Ovary (tissue), 9 donors: Measurements from ENCODE around the gene TAS2R1. TPM values are rescaled to one million over a fixed set of nuclear protein-coding genes. Genes with fewer than 3 reads are reported as not detected.

Experiments
- DNase-seq, 5 donors: peaks; one replicate each; pipeline ENCODE4 v3.0.0-alpha.2; 2019 to 2020
- H3K27ac ChIP-seq, 2 donors: fragments of 200-600 bp; one replicate each; pipeline versions ENCODE4 v1.5.1 to v1.8.0; 2019 to 2022
- H3K27me3 ChIP-seq: fragments of 200-600 bp; one replicate; pipeline ENCODE4 v1.8.0; 2022
- H3K36me3 ChIP-seq: fragments of 200-600 bp; sonication (generic); one replicate; pipeline ENCODE4 v1.5.1; 2019
- H3K4me1 ChIP-seq: one replicate; pipeline ENCODE4 v1.8.1; 2013; ENCODE audit warnings: mild to moderate bottlenecking, moderate library complexity; ENCODE audit not compliant: insufficient read depth
- H3K4me3 ChIP-seq: fragments of 200-600 bp; sonication (generic); one replicate; pipeline ENCODE4 v1.5.1; 2017
- H3K9me3 ChIP-seq, 2 donors: fragments of 200-600 bp in 1 of 2; sonication (generic) in 1 of 2; one replicate each; pipeline versions ENCODE4 v1.5.1 to v1.8.1; 2013 to 2019; ENCODE audit warnings: mild to moderate bottlenecking in 1 of 2, moderate library complexity in 1 of 2
- CTCF ChIP-seq, 3 donors: fragments of 450-650 bp in 2 of 3; fragments of 200-600 bp in 1 of 3; IDR thresholded peaks; one replicate each; pipeline versions ENCODE4 v1.5.1 to v1.8.0; 2016 to 2022; ENCODE audit warnings: antibody characterized with exemption in 3 of 3, mild to moderate bottlenecking in 1 of 3
- EP300 ChIP-seq: sonication (generic); formaldehyde crosslinking; IDR thresholded peaks from one replicate; pipeline ENCODE4 v1.6.1; 2017; ENCODE audit warnings: antibody characterized with exemption
- POLR2A ChIP-seq: fragments of 450-650 bp; IDR thresholded peaks from one replicate; pipeline ENCODE4 v1.6.1; 2017; ENCODE audit warnings: antibody characterized with exemption, mild to moderate bottlenecking, moderate library complexity
- WGBS, 3 donors: extraction: QIAGEN DNeasy Blood & Tissue Kit in 1 of 3; methylation state at CpG; one replicate each; pipeline versions ENCODE4 v1.1.5 to v1.1.7; 2013 to 2017; 5-methylcytosine and 5-hydroxymethylcytosine counted together
- intact Hi-C, 4 donors: fragments of 100-400 bp; cut with DNase I; formaldehyde crosslinking; loops; one replicate each; pipeline versions ENCODE4 v1.11.0 to v1.15.1; 2022 to 2023
- polyA plus RNA-seq, 2 donors: library from polyadenylated mRNA; stranded (reverse); fragments of 200-250 nt in 1 of 2; fragments of 350-450 nt in 1 of 2; fragmentation: Illumina TruSeq in 1 of 2; extraction: RNeasy Lipid Tissue Mini Kit (QIAGEN cat#74804) in 1 of 2; gene quantifications; one replicate each; pipeline ENCODE4 v1.2.3, GENCODE V29; 2013 to 2014
- total RNA-seq, 7 donors: library from RNA; depleted of rRNA in 2 of 7; stranded (reverse); fragments of >200 nt in 2 of 7; fragmentation: NEBNext Ultra II Directional in 3 of 7; extraction: Animal tissue kit (Norgen Biotek cat#: 25700) in 3 of 7; gene quantifications; one replicate each; pipeline versions ENCODE4 v1.1.0 to v1.2.4, GENCODE V29; 2016 to 2023
- donor health status: DM: no; HTN: no; CAD: no; lungs with moderate emphysema.
- donor health status: DM: no; HTN: no; CAD: no.
- donor health status: Bipolar disorder and iron deficiency.
- donor health status: DM: yes; HTN: yes; CAD: no.
- donor health status: DM: no; HTN: no; CAD: no.
- donor health status: DM: yes; HTN: yes; CAD: no.

Gene TAS2R1
- total and polyA plus RNA-seq, 9 donors: not detected

- 85 to 92% (median 92%) methylated on average over 3 of the region's 3 CpGs for WGBS, 3 donors
- H3K4me3 ChIP-seq: no peak overlapping the region
- no peak for DNase-seq
- no peaks in the 10 kb centered on the region for H3K36me3 ChIP-seq
- H3K27me3 ChIP-seq: no peaks in the 10 kb centered on the region
- TF ChIP-seq EP300 (no peak), CTCF (IDR thresholded peaks at IDR 0.05) (no peak), POLR2A (no peak)
- intact Hi-C loops: no loop called here
- no peaks in the 10 kb centered on the region for H3K9me3 ChIP-seq
- H3K27ac ChIP-seq: no peak overlapping the region
- no peaks in the 10 kb centered on the region for H3K4me1 ChIP-seq
Observed at GRCh38 chr5:9644630-9645029, 14.5 kb upstream of the TAS2R1 start.

- no peak for TF ChIP-seq POLR2A
- no peak for TF ChIP-seq EP300
- TF ChIP-seq CTCF (IDR thresholded peaks at IDR 0.05): no peak
- no peak for DNase-seq
- 54 to 70% (median 59%) methylated on average over 2 of the region's 2 CpGs for WGBS, 3 donors
Observed at GRCh38 chr5:9642621-9643020, 12.5 kb upstream of the TAS2R1 start.

GRCh38 chr5:9641806-9642355 is 11.7 kb upstream of the TAS2R1 start:
- 75 to 80% (median 78%) methylated on average over 7 of the region's 7 CpGs for WGBS, 3 donors
- intact Hi-C loops: no loop called here
- no peak for TF ChIP-seq CTCF (IDR thresholded peaks at IDR 0.05)
- TF ChIP-seq POLR2A: no peak
- TF ChIP-seq EP300: no peak

More at GRCh38 chr5:9642621-9643020, 12.5 kb upstream of the TAS2R1 start:
- H3K4me3 ChIP-seq: no peak overlapping the region
- H3K36me3 ChIP-seq: no peaks in the 10 kb centered on the region
- H3K27ac ChIP-seq: no peak overlapping the region
- H3K4me1 ChIP-seq: no peaks in the 10 kb centered on the region
- intact Hi-C loops: no loop called here
- peaks cover 0 to 4% of the 10 kb centered on the region in 2 donors for H3K9me3 ChIP-seq
- no peaks in the 10 kb centered on the region for H3K27me3 ChIP-seq

DNA sequence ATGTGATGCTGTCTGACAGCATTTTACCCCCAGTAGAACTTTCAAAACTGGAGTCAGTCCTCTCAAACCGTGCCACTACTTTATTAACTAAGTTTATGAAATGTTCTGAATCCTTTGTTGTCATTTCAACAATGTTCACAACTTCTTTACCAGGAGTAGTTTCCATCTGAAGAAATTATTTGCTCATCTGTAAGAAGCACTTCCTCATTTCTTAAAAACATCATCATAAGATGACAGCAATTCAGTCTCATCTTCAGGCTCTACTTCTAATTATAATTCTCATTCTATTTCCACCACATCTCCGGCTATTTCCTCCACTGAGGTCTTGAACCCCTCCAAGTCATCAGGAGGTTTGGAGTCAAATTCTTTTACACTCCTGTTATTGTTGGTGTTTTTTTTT is 2.3 kb upstream of the TAS2R1 start:
- no peak for DNase-seq
- no peak overlapping the region for H3K27ac ChIP-seq
- H3K4me3 ChIP-seq: no peak overlapping the region
- H3K27me3 ChIP-seq: no peaks in the 10 kb centered on the region
- TF ChIP-seq CTCF (IDR thresholded peaks at IDR 0.05): no peak
- TF ChIP-seq EP300: no peak
- TF ChIP-seq POLR2A: no peak
- no peaks in the 10 kb centered on the region for H3K36me3 ChIP-seq
- no peaks in the 10 kb centered on the region for H3K9me3 ChIP-seq
- WGBS, 3 donors: 68 to 82% (median 77%) methylated on average over 2 of the region's 2 CpGs
- intact Hi-C loops: no loop called here
- no peaks in the 10 kb centered on the region for H3K4me1 ChIP-seq

More at GRCh38 chr5:9641806-9642355, 11.7 kb upstream of the TAS2R1 start:
- no peak for DNase-seq
- Histone ChIP-seq H3K4me3 (no peak overlapping the region), H3K36me3 (no peaks in the 10 kb centered on the region), H3K4me1 (no peaks in the 10 kb centered on the region), H3K27ac (no peak overlapping the region), H3K9me3 (peaks cover 0 to 4% of the 10 kb centered on the region in 2 donors), H3K27me3 (no peaks in the 10 kb centered on the region)
